PC-9 (cell line): ENCODE data around the gene PHACTR3. TPM values are rescaled to one million over a fixed set of nuclear protein-coding genes. Genes with fewer than 3 reads are reported as not detected.

Source experiments
- BruUV-seq: library from RNA; stranded (reverse); fragments of 400-500 nt; replicated peaks from 2 replicates; lab custom pipeline; 2021; lab: Mats Ljungman, UMichigan
- CTCF ChIA-PET: fragments of 300-600 bp; sonication (Branson Sonifier 250); formaldehyde crosslinking; loops from one replicate; lab custom pipeline; 2022; ENCODE audit warnings: antibody characterized with exemption; lab: Charles Lee
- POLR2A ChIA-PET: fragments of 300-600 bp; sonication (Branson Sonifier 250); formaldehyde crosslinking; loops from one replicate; lab custom pipeline; 2022; ENCODE audit warnings: antibody characterized with exemption; ENCODE audit not compliant: unreplicated experiment; lab: Charles Lee
- DNase-seq, 2 experiments: peaks; one replicate each; pipeline versions ENCODE4 v3.0.0 to v3.0.0-alpha.2; 2015 to 2022; ENCODE audit warnings: mixed read lengths in 1 of 2
- H2AFZ ChIP-seq: fragments of 200-600 bp; sonication (generic); 2 replicates; pipeline ENCODE4 v1.8.1; 2017; ENCODE audit warnings: antibody characterized with exemption
- H3F3A ChIP-seq: fragments of 200-600 bp; sonication (generic); 2 replicates; pipeline ENCODE4 v1.8.1; 2017; ENCODE audit warnings: antibody characterized with exemption, mild to moderate bottlenecking, low read depth; ENCODE audit not compliant: insufficient read depth
- H3K27ac ChIP-seq: fragments of 200-600 bp; sonication (generic); 2 replicates; pipeline ENCODE4 v1.6.1; 2016; ENCODE audit warnings: mixed run types
- H3K27me3 ChIP-seq: fragments of 200-600 bp; sonication (generic); 2 replicates; pipeline ENCODE4 v1.6.1; 2016; ENCODE audit warnings: low read depth, mixed run types; ENCODE audit not compliant: insufficient read depth
- H3K36me3 ChIP-seq: fragments of 200-600 bp; sonication (generic); 2 replicates; pipeline ENCODE4 v1.6.1; 2016; ENCODE audit warnings: low read depth, mixed run types
- H3K4me1 ChIP-seq: fragments of 200-600 bp; sonication (generic); replicated peaks from 2 replicates; pipeline ENCODE4 v1.6.1; 2016; ENCODE audit warnings: mixed run types; ENCODE audit not compliant: insufficient read depth
- H3K4me2 ChIP-seq: fragments of 200-600 bp; sonication (generic); 2 replicates; pipeline ENCODE4 v1.6.1; 2017; ENCODE audit warnings: mixed run types
- H3K4me3 ChIP-seq: fragments of 200-600 bp; sonication (generic); 2 replicates; pipeline ENCODE4 v1.6.1; 2016; ENCODE audit warnings: mixed run types
- H3K79me2 ChIP-seq: fragments of 200-600 bp; sonication (generic); 2 replicates; pipeline ENCODE4 v1.6.1; 2017; ENCODE audit warnings: low read depth, mixed run types
- H3K9me2 ChIP-seq: fragments of 200-600 bp; sonication (generic); 2 replicates; pipeline ENCODE4 v1.8.1; 2017; ENCODE audit warnings: mild to moderate bottlenecking; ENCODE audit not compliant: insufficient read depth
- H3K9me3 ChIP-seq: fragments of 200-600 bp; sonication (generic); 2 replicates; pipeline ENCODE4 v1.8.1; 2016; ENCODE audit warnings: low read depth; ENCODE audit not compliant: insufficient read depth
- H4K20me1 ChIP-seq: fragments of 200-600 bp; sonication (generic); 2 replicates; pipeline ENCODE4 v1.8.1; 2017; ENCODE audit not compliant: insufficient read depth
- EZH2 ChIP-seq: fragments of 200-600 bp; sonication (generic); IDR thresholded peaks from 2 replicates; pipeline ENCODE4 v1.8.0; 2017; ENCODE audit warnings: antibody characterized with exemption, low read depth
- intact Hi-C: fragments of 100-400 bp; cut with micrococcal nuclease; formaldehyde crosslinking; loops from one replicate; pipeline ENCODE4 v1.10.0; 2022; ENCODE audit not compliant: unreplicated experiment
- total RNA-seq: library from RNA; stranded (reverse); gene quantifications from 2 replicates; pipeline ENCODE4 v1.2.3, GENCODE V29; 2021
- TF ChIP-seq, protein P1 (sequence below): fragments of 200-600 bp; sonication (generic); conservative IDR thresholded peaks from 2 replicates; pipeline ENCODE4 v1.6.1; 2017; ENCODE audit warnings: mixed run types, antibody characterized with exemption, mild to moderate bottlenecking, moderate library complexity

The PHACTR3 gene
- total RNA-seq, 1 experiment from 2014 or later = 0.41 TPM

DNA sequence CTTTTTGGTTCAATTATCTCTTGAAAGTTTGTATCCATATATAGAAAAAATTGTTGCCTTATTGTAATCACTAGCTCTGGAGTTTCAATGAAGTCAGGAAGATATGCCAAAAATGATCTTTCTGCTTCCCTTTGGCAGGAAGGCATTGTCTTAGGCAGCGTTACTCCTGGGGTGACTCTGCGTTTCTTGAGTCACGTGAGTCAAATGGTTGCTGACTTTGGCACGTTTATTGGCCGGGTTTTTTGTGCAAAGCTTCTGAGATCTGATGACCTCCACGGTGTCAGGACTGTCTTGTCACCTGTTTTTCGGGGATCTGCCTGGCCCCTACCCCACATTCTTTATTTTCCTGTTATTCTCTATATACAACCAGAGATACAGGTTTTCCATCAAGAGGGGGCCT lies 10.4 kb downstream of the PHACTR3 start:
- no TSS peak for BruUV-seq
- peaks cover 94% of the 10 kb centered on the region for H3K27me3 ChIP-seq
- DNase-seq = no peak
- H3K9me3 ChIP-seq = no peaks in the 10 kb centered on the region
- CTCF ChIA-PET = no interaction called here
- no peak overlapping the region for H3K4me2 ChIP-seq
- H2AFZ ChIP-seq = no peak overlapping the region
- no peaks in the 10 kb centered on the region for H3K79me2 ChIP-seq
- H3F3A ChIP-seq = no peaks in the 10 kb centered on the region
- TF ChIP-seq, protein P1, sequence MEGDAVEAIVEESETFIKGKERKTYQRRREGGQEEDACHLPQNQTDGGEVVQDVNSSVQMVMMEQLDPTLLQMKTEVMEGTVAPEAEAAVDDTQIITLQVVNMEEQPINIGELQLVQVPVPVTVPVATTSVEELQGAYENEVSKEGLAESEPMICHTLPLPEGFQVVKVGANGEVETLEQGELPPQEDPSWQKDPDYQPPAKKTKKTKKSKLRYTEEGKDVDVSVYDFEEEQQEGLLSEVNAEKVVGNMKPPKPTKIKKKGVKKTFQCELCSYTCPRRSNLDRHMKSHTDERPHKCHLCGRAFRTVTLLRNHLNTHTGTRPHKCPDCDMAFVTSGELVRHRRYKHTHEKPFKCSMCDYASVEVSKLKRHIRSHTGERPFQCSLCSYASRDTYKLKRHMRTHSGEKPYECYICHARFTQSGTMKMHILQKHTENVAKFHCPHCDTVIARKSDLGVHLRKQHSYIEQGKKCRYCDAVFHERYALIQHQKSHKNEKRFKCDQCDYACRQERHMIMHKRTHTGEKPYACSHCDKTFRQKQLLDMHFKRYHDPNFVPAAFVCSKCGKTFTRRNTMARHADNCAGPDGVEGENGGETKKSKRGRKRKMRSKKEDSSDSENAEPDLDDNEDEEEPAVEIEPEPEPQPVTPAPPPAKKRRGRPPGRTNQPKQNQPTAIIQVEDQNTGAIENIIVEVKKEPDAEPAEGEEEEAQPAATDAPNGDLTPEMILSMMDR = no peak
- TF ChIP-seq EZH2 = no peak
- H3K36me3 ChIP-seq = no peaks in the 10 kb centered on the region
- H3K4me3 ChIP-seq = no peak overlapping the region
- POLR2A ChIA-PET = no interaction called here
- H3K27ac ChIP-seq = no peak overlapping the region
- no peaks in the 10 kb centered on the region for H3K4me1 ChIP-seq
- intact Hi-C loops = no loop called here
- no peaks in the 10 kb centered on the region for H3K9me2 ChIP-seq
- no peaks in the 10 kb centered on the region; the same call in 1 of the 2 replicates for H4K20me1 ChIP-seq

DNA sequence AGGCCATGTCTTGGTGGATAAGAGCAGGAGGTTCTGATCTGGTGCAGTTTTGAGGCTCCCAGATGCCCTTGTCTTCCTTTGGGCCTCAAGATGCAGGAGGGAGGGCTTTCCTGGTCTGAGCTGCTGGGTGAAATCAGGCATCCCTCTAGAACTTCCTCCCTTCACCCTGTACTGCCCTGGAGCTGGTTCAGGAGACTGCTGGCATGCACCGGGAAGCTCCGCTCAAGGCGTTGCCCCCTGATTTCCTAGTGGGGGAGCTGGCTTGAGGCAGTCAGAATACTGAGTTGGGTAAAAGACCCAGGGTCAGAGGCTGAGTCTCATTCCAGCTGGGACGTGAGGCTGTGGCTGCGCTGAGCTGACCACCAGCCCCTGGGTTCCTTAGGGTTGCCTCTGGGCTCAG lies 12.0 kb downstream of the PHACTR3 start:
- BruUV-seq = no TSS peak
- Histone ChIP-seq H3K4me1 (no peaks in the 10 kb centered on the region), H3F3A (no peaks in the 10 kb centered on the region), H3K9me3 (no peaks in the 10 kb centered on the region), H3K9me2 (no peaks in the 10 kb centered on the region), H3K79me2 (no peaks in the 10 kb centered on the region), H4K20me1 (no peaks in the 10 kb centered on the region; the same call in 1 of the 2 replicates), H3K36me3 (no peaks in the 10 kb centered on the region), H3K4me2 (no peak overlapping the region), H2AFZ (no peak overlapping the region), H3K4me3 (no peak overlapping the region), H3K27ac (no peak overlapping the region), H3K27me3 (peaks cover 100% of the 10 kb centered on the region)
- POLR2A ChIA-PET = no interaction called here
- CTCF ChIA-PET = no interaction called here
- no peak for DNase-seq
- intact Hi-C loops = no loop called here
- TF ChIP-seq, protein P1 = no peak
- TF ChIP-seq EZH2 = no peak

DNA sequence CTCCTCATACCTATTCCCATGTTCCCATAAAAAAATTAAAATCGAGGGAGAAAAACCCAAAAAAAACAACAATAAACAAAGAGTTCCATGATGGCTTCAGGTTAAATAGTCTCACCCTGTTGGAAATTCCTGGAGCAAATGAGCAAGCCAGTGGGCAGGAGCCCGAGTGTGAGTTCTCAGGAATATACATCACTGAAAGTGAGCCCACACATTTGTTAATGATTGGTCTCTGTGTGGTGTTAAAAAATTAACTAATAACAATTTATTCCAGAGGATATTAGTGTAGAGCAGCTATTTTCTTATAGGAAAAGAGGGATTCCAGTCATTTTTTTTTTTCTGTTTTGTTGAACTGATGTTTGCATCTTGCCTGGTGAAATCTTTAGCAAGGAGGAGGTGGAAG lies 12.9 kb downstream of the PHACTR3 start:
- Histone ChIP-seq H3K36me3 (no peaks in the 10 kb centered on the region), H3K4me1 (no peaks in the 10 kb centered on the region), H3K27ac (no peak overlapping the region), H2AFZ (no peak overlapping the region), H3K79me2 (no peaks in the 10 kb centered on the region), H3K9me2 (no peaks in the 10 kb centered on the region), H3F3A (no peaks in the 10 kb centered on the region), H3K27me3 (peaks cover 100% of the 10 kb centered on the region), H3K4me3 (no peak overlapping the region), H3K4me2 (no peak overlapping the region), H4K20me1 (no peaks in the 10 kb centered on the region; the same call in 1 of the 2 replicates), H3K9me3 (no peaks in the 10 kb centered on the region)
- DNase-seq = no peak
- ChIA-PET CTCF (no interaction called here), POLR2A (no interaction called here)
- intact Hi-C loops = no loop called here
- no TSS peak for BruUV-seq
- no peak for TF ChIP-seq EZH2
- TF ChIP-seq, protein P1 = no peak
